ENCODE data around the gene CCNJL. TPM values are rescaled to one million over a fixed set of nuclear protein-coding genes. Genes with fewer than 3 reads are reported as not detected.

Gene CCNJL
- total RNA-seq, 1 experiment from 2014 or later, result 17.4 TPM

GRCh38 chr5:160297776-160298175 lies 14.6 kb downstream of the CCNJL start:
- no TSS peak for BruUV-seq (replicated peaks)
- no peaks in the 10 kb centered on the region for H3K36me3 Mint-ChIP-seq (ENCODE audit: insufficient read depth, unreplicated experiment)
- no peak for TF ChIP-seq CTCF (IDR thresholded peaks at IDR 0.05; ENCODE audit: unreplicated experiment)
- CTCF ChIA-PET, result interaction anchor here (0.9 kb wide), 1 partner anchor 10 kb away, joined by 3 read pairs; no protein-coding TSS in a partner anchor
- H3K27me3 Mint-ChIP-seq (ENCODE audit: unreplicated experiment), result no peaks in the 10 kb centered on the region
- H3K4me1 Mint-ChIP-seq (ENCODE audit: low read depth, unreplicated experiment), result peaks cover 17% of the 10 kb centered on the region
- DNase-seq, result no peak
- intact Hi-C loops (cut with micrococcal nuclease; ENCODE audit: unreplicated experiment), result no loop called here
- no peak overlapping the region for H3K4me3 Mint-ChIP-seq (ENCODE audit: low read depth, unreplicated experiment)
- no peak overlapping the region for H3K27ac Mint-ChIP-seq (ENCODE audit: unreplicated experiment)
- H3K9me3 Mint-ChIP-seq (ENCODE audit: low read depth, unreplicated experiment), result no peaks in the 10 kb centered on the region

- BruUV-seq (replicated peaks), result no TSS peak
- DNase-seq, result no peak
- Mint-ChIP-seq H3K27me3 (ENCODE audit: unreplicated experiment) (no peaks in the 10 kb centered on the region), H3K27ac (ENCODE audit: unreplicated experiment) (no peak overlapping the region), H3K36me3 (ENCODE audit: insufficient read depth, unreplicated experiment) (peaks cover 3% of the 10 kb centered on the region), H3K4me1 (ENCODE audit: low read depth, unreplicated experiment) (peaks cover 21% of the 10 kb centered on the region), H3K4me3 (ENCODE audit: low read depth, unreplicated experiment) (no peak overlapping the region), H3K9me3 (ENCODE audit: low read depth, unreplicated experiment) (no peaks in the 10 kb centered on the region)
- intact Hi-C loops (cut with micrococcal nuclease; ENCODE audit: unreplicated experiment), result no loop called here
- CTCF ChIA-PET, result interaction anchor here (0.7 kb wide), 1 partner anchor 230 kb away, joined by 6 read pairs; no protein-coding TSS in a partner anchor
- TF ChIP-seq CTCF (IDR thresholded peaks at IDR 0.05; ENCODE audit: unreplicated experiment), result no peak
Measured at GRCh38 chr5:160297004-160297403, 15.4 kb downstream of the CCNJL start.

GRCh38 chr5:160296496-160296895 lies 15.9 kb downstream of the CCNJL start:
- Mint-ChIP-seq H3K36me3 (ENCODE audit: insufficient read depth, unreplicated experiment) (peaks cover 6% of the 10 kb centered on the region), H3K9me3 (ENCODE audit: low read depth, unreplicated experiment) (no peaks in the 10 kb centered on the region), H3K4me3 (ENCODE audit: low read depth, unreplicated experiment) (no peak overlapping the region), H3K4me1 (ENCODE audit: low read depth, unreplicated experiment) (peaks cover 25% of the 10 kb centered on the region), H3K27ac (ENCODE audit: unreplicated experiment) (no peak overlapping the region), H3K27me3 (ENCODE audit: unreplicated experiment) (no peaks in the 10 kb centered on the region)
- BruUV-seq (replicated peaks), result no TSS peak
- TF ChIP-seq CTCF (IDR thresholded peaks at IDR 0.05; ENCODE audit: unreplicated experiment), result no peak
- DNase-seq, result no peak
- intact Hi-C loops (cut with micrococcal nuclease; ENCODE audit: unreplicated experiment), result no loop called here
- CTCF ChIA-PET, result interaction anchor here (0.7 to 1.3 kb wide), 2 partner anchors 49 to 150 kb away, joined by 3 read pairs; no protein-coding TSS in a partner anchor

- no peak overlapping the region for H3K27ac Mint-ChIP-seq (ENCODE audit: unreplicated experiment)
Measured at GRCh38 chr5:160293901-160294561, 18.3 kb downstream of the CCNJL start.

More at GRCh38 chr5:160293901-160294561, 18.3 kb downstream of the CCNJL start:
- no peak for TF ChIP-seq CTCF (IDR thresholded peaks at IDR 0.05; ENCODE audit: unreplicated experiment)
- intact Hi-C loops (cut with micrococcal nuclease; ENCODE audit: unreplicated experiment), result no loop called here
- no peak for DNase-seq
- Mint-ChIP-seq H3K4me3 (ENCODE audit: low read depth, unreplicated experiment) (no peak overlapping the region), H3K9me3 (ENCODE audit: low read depth, unreplicated experiment) (no peaks in the 10 kb centered on the region), H3K4me1 (ENCODE audit: low read depth, unreplicated experiment) (peaks cover 45% of the 10 kb centered on the region), H3K27me3 (ENCODE audit: unreplicated experiment) (no peaks in the 10 kb centered on the region), H3K36me3 (ENCODE audit: insufficient read depth, unreplicated experiment) (peaks cover 6% of the 10 kb centered on the region)
- CTCF ChIA-PET, result no interaction called here
- BruUV-seq (replicated peaks), result no TSS peak

All from Calu3 (cell line).